ENCODE measurements around the gene TBC1D19.

DNA sequence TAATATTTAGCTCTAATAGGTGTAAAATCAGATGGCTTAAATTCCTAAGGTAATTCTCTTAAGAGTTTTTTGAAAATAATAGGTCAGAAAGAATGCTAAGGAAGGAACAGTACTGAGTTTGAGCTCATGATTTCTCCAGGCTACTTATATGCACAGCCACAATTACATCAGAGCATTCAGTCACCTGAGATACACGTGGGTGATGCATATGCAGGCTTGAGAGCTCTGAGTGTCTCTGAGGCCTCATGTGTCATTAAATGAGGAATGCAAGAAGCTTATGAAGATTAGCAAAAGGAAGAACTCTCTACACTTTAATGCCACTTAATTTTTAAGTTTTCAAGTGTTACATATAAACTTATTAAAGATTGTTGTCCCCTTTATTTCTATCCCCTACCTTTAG lies 152.7 kb downstream of the TBC1D19 start:
- TF ChIP-seq, protein P1, sequence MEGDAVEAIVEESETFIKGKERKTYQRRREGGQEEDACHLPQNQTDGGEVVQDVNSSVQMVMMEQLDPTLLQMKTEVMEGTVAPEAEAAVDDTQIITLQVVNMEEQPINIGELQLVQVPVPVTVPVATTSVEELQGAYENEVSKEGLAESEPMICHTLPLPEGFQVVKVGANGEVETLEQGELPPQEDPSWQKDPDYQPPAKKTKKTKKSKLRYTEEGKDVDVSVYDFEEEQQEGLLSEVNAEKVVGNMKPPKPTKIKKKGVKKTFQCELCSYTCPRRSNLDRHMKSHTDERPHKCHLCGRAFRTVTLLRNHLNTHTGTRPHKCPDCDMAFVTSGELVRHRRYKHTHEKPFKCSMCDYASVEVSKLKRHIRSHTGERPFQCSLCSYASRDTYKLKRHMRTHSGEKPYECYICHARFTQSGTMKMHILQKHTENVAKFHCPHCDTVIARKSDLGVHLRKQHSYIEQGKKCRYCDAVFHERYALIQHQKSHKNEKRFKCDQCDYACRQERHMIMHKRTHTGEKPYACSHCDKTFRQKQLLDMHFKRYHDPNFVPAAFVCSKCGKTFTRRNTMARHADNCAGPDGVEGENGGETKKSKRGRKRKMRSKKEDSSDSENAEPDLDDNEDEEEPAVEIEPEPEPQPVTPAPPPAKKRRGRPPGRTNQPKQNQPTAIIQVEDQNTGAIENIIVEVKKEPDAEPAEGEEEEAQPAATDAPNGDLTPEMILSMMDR (IDR thresholded peaks at IDR 0.05), result no peak
- no peak for TF ChIP-seq POLR2A (IDR thresholded peaks at IDR 0.05)

Measured in thyroid gland (tissue), 4 donors.